KMS-11 (cell line): Measurements from ENCODE around the gene AAGAB.

Experiments
- H2AFZ ChIP-seq: fragments of 200-600 bp; sonication (generic); 2 replicates; pipeline ENCODE4 v1.6.1; 2016; ENCODE audit warnings: antibody characterized with exemption, mixed run types, low read depth
- H3K27ac ChIP-seq: fragments of 200-600 bp; sonication (generic); 2 replicates; pipeline ENCODE4 v1.6.1; 2016; ENCODE audit warnings: mild to moderate bottlenecking, mixed run types
- H3K27me3 ChIP-seq: fragments of 200-600 bp; sonication (generic); 2 replicates; pipeline ENCODE4 v1.6.1; 2017; ENCODE audit warnings: mild to moderate bottlenecking, low read depth, mixed run types, moderate library complexity; ENCODE audit not compliant: insufficient read depth
- H3K36me3 ChIP-seq: fragments of 200-600 bp; sonication (generic); 2 replicates; pipeline ENCODE4 v1.6.1; 2017; ENCODE audit warnings: mild to moderate bottlenecking, mixed run types; ENCODE audit not compliant: insufficient read depth
- H3K4me1 ChIP-seq: fragments of 200-600 bp; sonication (generic); 2 replicates; pipeline ENCODE4 v1.6.1; 2016; ENCODE audit warnings: mild to moderate bottlenecking, low read depth, mixed run types; ENCODE audit not compliant: poor library complexity, severe bottlenecking
- H3K4me2 ChIP-seq: fragments of 200-600 bp; sonication (generic); 2 replicates; pipeline ENCODE4 v1.7.0; 2016; ENCODE audit warnings: mild to moderate bottlenecking, mixed run types
- H3K4me3 ChIP-seq: fragments of 200-600 bp; sonication (generic); IDR thresholded peaks from 2 replicates; pipeline ENCODE4 v1.6.1; 2017; ENCODE audit warnings: low read depth, low read length, mixed read lengths; ENCODE audit not compliant: insufficient read depth
- H3K79me2 ChIP-seq: fragments of 200-600 bp; sonication (generic); 2 replicates; pipeline ENCODE4 v1.6.1; 2016; ENCODE audit warnings: low read depth, mixed run types; ENCODE audit not compliant: insufficient read depth
- H3K9ac ChIP-seq: fragments of 200-600 bp; sonication (generic); 2 replicates; pipeline ENCODE4 v1.6.1; 2016; ENCODE audit warnings: mild to moderate bottlenecking, mixed run types
- H4K20me1 ChIP-seq: fragments of 200-600 bp; sonication (generic); 2 replicates; pipeline ENCODE4 v1.6.1; 2016; ENCODE audit warnings: mild to moderate bottlenecking, mixed run types; ENCODE audit not compliant: insufficient read depth
- TF ChIP-seq, protein P1 (sequence below): fragments of 200-600 bp; sonication (generic); conservative IDR thresholded peaks from 2 replicates; pipeline ENCODE4 v1.6.1; 2017; ENCODE audit warnings: low read depth, mild to moderate bottlenecking, antibody characterized with exemption, low read length, moderate library complexity, mixed read lengths

AAGAB gene

DNA sequence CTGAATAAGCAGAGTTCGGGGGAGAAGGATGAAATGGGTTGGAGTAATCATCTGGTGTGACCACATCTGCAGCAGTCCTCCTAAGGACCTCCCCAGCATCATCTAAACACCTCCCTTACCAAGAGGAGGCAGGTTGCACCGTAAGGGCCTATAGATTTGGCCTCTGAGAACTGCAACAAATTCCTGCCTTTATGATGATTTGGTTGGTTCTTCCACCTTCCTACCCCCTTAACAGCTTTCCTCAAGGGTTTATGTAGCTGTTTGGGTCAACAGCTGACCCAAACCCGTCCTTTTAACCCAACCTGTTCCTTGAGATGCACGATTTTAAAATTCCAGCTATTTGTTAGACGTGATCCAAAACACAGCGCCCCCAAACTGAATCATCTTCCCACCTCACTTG is 58.2 kb downstream of the AAGAB start:
- no peak overlapping the region for H3K27ac ChIP-seq
- peaks cover 6% of the 10 kb centered on the region for H3K4me1 ChIP-seq
- H4K20me1 ChIP-seq = no peaks in the 10 kb centered on the region

DNA sequence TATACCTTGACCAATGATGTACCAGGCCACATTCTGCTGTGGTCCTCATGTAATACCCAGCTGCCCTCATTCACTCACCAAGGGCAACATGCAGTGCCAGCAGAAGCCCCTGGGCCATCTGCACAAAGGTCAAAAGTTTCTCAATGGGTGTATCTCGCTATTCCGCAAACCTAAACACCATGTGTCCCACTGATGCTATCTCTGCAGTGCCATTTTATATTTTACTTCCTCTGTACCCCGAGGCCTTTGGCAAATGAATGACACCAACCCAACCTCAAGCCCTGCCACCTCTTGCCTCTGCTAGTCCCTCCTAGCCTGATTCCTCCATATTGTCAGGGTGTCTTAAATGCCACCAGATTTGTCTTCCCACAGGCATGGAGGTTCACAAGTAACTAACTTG is 59.2 kb downstream of the AAGAB start:
- Histone ChIP-seq H2AFZ (no peak overlapping the region), H3K4me2 (no peak overlapping the region), H3K9ac (no peak overlapping the region), H3K36me3 (no peaks in the 10 kb centered on the region), H4K20me1 (no peaks in the 10 kb centered on the region), H3K79me2 (no peaks in the 10 kb centered on the region), H3K27ac (no peak overlapping the region), H3K27me3 (no peaks in the 10 kb centered on the region), H3K4me1 (no peaks in the 10 kb centered on the region), H3K4me3 (no peak overlapping the region)
- TF ChIP-seq, protein P1, sequence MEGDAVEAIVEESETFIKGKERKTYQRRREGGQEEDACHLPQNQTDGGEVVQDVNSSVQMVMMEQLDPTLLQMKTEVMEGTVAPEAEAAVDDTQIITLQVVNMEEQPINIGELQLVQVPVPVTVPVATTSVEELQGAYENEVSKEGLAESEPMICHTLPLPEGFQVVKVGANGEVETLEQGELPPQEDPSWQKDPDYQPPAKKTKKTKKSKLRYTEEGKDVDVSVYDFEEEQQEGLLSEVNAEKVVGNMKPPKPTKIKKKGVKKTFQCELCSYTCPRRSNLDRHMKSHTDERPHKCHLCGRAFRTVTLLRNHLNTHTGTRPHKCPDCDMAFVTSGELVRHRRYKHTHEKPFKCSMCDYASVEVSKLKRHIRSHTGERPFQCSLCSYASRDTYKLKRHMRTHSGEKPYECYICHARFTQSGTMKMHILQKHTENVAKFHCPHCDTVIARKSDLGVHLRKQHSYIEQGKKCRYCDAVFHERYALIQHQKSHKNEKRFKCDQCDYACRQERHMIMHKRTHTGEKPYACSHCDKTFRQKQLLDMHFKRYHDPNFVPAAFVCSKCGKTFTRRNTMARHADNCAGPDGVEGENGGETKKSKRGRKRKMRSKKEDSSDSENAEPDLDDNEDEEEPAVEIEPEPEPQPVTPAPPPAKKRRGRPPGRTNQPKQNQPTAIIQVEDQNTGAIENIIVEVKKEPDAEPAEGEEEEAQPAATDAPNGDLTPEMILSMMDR = no peak

More for the DNA sequence above, 58.2 kb downstream of the AAGAB start:
- Histone ChIP-seq H3K4me2 (no peak overlapping the region), H3K9ac (no peak overlapping the region), H2AFZ (no peak overlapping the region), H3K4me3 (no peak overlapping the region), H3K36me3 (no peaks in the 10 kb centered on the region), H3K27me3 (no peaks in the 10 kb centered on the region), H3K79me2 (no peaks in the 10 kb centered on the region)
- TF ChIP-seq, protein P1 = no peak

DNA sequence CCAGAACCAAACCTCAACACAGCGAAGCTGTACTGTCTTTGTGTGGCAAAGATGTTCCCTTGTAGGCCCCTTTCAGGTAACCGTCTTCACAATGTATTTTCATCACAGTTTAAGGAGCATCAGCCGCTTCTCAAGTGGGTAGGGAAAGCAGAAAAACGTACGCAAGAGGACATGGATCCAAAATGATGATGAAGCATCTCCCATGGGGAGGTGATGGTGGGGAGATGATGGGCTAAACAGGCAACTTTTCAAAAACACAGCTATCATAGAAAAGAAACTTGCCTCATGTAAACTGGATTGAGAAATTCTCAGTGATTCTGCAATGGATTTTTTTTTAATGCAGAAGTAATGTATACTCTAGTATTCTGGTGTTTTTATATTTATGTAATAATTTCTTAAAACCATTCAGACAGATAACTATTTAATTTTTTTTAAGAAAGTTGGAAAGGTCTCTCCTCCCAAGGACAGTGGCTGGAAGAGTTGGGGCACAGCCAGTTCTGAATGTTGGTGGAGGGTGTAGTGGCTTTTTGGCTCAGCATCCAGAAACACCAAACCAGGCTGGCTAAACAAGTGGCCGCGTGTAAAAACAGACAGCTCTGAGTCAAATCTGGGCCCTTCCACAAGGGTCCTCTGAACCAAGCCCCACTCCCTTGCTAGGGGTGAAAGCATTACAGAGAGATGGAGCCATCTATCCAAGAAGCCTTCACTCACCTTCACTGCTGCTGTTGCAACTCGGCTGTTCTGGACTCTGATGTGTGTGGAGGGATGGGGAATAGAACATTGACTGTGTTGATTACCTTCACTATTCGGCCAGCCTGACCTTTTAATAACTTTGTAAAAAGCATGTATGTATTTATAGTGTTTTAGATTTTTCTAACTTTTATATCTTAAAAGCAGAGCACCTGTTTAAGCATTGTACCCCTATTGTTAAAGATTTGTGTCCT is 60.0 kb downstream of the AAGAB start:
- no peaks in the 10 kb centered on the region for H3K27me3 ChIP-seq
- no peaks in the 10 kb centered on the region for H3K36me3 ChIP-seq
- H3K79me2 ChIP-seq = no peaks in the 10 kb centered on the region
- H2AFZ ChIP-seq = no peak overlapping the region
- no peaks in the 10 kb centered on the region for H4K20me1 ChIP-seq
- TF ChIP-seq, protein P1 = no peak
- no peak overlapping the region for H3K27ac ChIP-seq
- H3K4me2 ChIP-seq = no peak overlapping the region
- H3K4me3 ChIP-seq = no peak overlapping the region
- no peaks in the 10 kb centered on the region for H3K4me1 ChIP-seq
- H3K9ac ChIP-seq = no peak overlapping the region

DNA sequence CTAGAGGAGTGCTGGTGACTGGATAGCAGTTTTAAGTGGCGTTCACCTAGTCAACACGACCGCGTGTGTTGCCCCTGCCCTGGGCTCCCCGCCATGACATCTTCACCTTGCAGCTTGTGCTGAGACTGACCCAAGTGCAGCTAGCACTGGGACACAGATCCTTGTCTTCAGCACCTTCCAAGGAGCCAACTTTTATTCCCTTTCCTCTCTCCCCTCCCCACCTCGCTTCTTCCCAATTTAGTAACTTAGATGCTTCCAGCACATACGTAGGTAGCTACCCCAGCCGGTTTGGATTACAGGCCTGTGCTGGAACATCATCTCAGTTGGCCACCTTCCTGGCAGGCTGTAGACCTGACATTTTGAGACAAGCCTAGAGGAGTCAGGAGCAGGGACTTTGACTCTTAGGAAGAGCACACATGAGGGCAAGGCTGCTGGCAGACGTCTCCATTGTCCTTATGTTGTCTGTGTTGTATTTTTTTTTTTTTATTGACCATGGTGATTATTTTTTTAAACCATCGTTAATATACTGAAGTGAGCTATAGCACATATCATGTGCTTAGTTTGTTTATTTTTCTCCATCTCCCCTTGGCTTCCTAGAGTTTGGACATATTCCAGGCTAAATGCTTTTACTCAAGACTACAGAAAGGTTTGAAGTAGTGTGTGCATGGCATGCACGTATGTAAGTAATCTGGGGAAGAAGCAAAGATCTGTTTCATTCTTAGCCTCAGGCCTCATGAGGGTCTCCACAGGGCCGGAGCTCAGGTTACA is 61.1 kb downstream of the AAGAB start:
- no peaks in the 10 kb centered on the region for H3K4me1 ChIP-seq
- H3K4me3 ChIP-seq = no peak overlapping the region
- no peaks in the 10 kb centered on the region for H3K79me2 ChIP-seq
- H3K27me3 ChIP-seq = no peaks in the 10 kb centered on the region
- H2AFZ ChIP-seq = no peak overlapping the region
- TF ChIP-seq, protein P1 = no peak
- H3K27ac ChIP-seq = no peak overlapping the region
- H3K36me3 ChIP-seq = no peaks in the 10 kb centered on the region
- H3K9ac ChIP-seq = no peak overlapping the region
- no peak overlapping the region for H3K4me2 ChIP-seq
- H4K20me1 ChIP-seq = no peaks in the 10 kb centered on the region
